Measurements from ENCODE around the gene FAM168B.

Gene FAM168B

GRCh38 chr2:131010566-131010965 is 82.7 kb downstream of the FAM168B start:
- H3K27me3 Mint-ChIP-seq: peaks cover 9% of the 10 kb centered on the region
- H3K27ac Mint-ChIP-seq (ENCODE audit: low read depth): peak overlapping the region; percentile 77
- H3K4me1 Mint-ChIP-seq: peaks cover 38% of the 10 kb centered on the region
- H3K9me3 Mint-ChIP-seq: no peaks in the 10 kb centered on the region
- DNase-seq (ENCODE audit: low spot score in 2 of 2) (no peak), ATAC-seq (replicated peaks; ENCODE audit: extremely low read depth, poor library complexity, severe bottlenecking) (peak; percentile 86)
- peaks cover 3% of the 10 kb centered on the region for H3K36me3 Mint-ChIP-seq (ENCODE audit: insufficient read depth)
- H3K4me3 Mint-ChIP-seq: peak overlapping the region; percentile 56

- ATAC-seq (replicated peaks; ENCODE audit: extremely low read depth, poor library complexity, severe bottlenecking): peak; percentile 40
- peaks cover 38% of the 10 kb centered on the region for H3K4me1 Mint-ChIP-seq
- H3K9me3 Mint-ChIP-seq: no peaks in the 10 kb centered on the region
- peaks cover 9% of the 10 kb centered on the region for H3K27me3 Mint-ChIP-seq
- H3K36me3 Mint-ChIP-seq (ENCODE audit: insufficient read depth): peaks cover 3% of the 10 kb centered on the region
- DNase-seq (ENCODE audit: low spot score in 2 of 2): no peak
- H3K27ac Mint-ChIP-seq (ENCODE audit: low read depth): peak overlapping the region; percentile 77
- peak overlapping the region; percentile 56 for H3K4me3 Mint-ChIP-seq
These were observed 83.4 kb downstream of the FAM168B start for GRCh38 chr2:131009713-131010475.

GRCh38 chr2:131008967-131009366 is 84.3 kb downstream of the FAM168B start:
- ATAC-seq (replicated peaks; ENCODE audit: extremely low read depth, poor library complexity, severe bottlenecking): no peak
- no peak for DNase-seq (ENCODE audit: low spot score in 2 of 2)
- peak overlapping the region; percentile 77 for H3K27ac Mint-ChIP-seq (ENCODE audit: low read depth)
- H3K9me3 Mint-ChIP-seq: no peaks in the 10 kb centered on the region
- H3K36me3 Mint-ChIP-seq (ENCODE audit: insufficient read depth): peaks cover 3% of the 10 kb centered on the region
- H3K27me3 Mint-ChIP-seq: peaks cover 9% of the 10 kb centered on the region
- peaks cover 35% of the 10 kb centered on the region for H3K4me1 Mint-ChIP-seq
- peak overlapping the region; percentile 56 for H3K4me3 Mint-ChIP-seq

- Mint-ChIP-seq H3K9me3 (no peaks in the 10 kb centered on the region), H3K27ac (ENCODE audit: low read depth) (no peak overlapping the region), H3K4me3 (no peak overlapping the region), H3K36me3 (ENCODE audit: insufficient read depth) (peaks cover 3% of the 10 kb centered on the region), H3K27me3 (peaks cover 10% of the 10 kb centered on the region), H3K4me1 (peaks cover 29% of the 10 kb centered on the region)
- DNase-seq (ENCODE audit: low spot score in 2 of 2) (no peak), ATAC-seq (replicated peaks; ENCODE audit: extremely low read depth, poor library complexity, severe bottlenecking) (no peak)
These were observed 86.7 kb downstream of the FAM168B start for GRCh38 chr2:131006561-131006960.

GRCh38 chr2:131005216-131005935 is 87.9 kb downstream of the FAM168B start:
- ATAC-seq (replicated peaks; ENCODE audit: extremely low read depth, poor library complexity, severe bottlenecking) (no peak), DNase-seq (ENCODE audit: low spot score in 2 of 2) (no peak)
- H3K27me3 Mint-ChIP-seq: peaks cover 18% of the 10 kb centered on the region
- H3K4me1 Mint-ChIP-seq: peaks cover 17% of the 10 kb centered on the region
- H3K4me3 Mint-ChIP-seq: no peak overlapping the region
- peaks cover 1% of the 10 kb centered on the region for H3K36me3 Mint-ChIP-seq (ENCODE audit: insufficient read depth)
- H3K27ac Mint-ChIP-seq (ENCODE audit: low read depth): no peak overlapping the region
- H3K9me3 Mint-ChIP-seq: no peaks in the 10 kb centered on the region

GRCh38 chr2:131004446-131005209 is 88.6 kb downstream of the FAM168B start:
- Mint-ChIP-seq H3K27ac (ENCODE audit: low read depth) (no peak overlapping the region), H3K36me3 (ENCODE audit: insufficient read depth) (peaks cover 1% of the 10 kb centered on the region), H3K9me3 (no peaks in the 10 kb centered on the region), H3K4me1 (peaks cover 10% of the 10 kb centered on the region), H3K4me3 (no peak overlapping the region), H3K27me3 (peaks cover 25% of the 10 kb centered on the region)
- ATAC-seq (replicated peaks; ENCODE audit: extremely low read depth, poor library complexity, severe bottlenecking) (no peak), DNase-seq (ENCODE audit: low spot score in 2 of 2) (no peak)

GRCh38 chr2:130998561-130998960 is 94.7 kb downstream of the FAM168B start:
- no peak overlapping the region for H3K4me3 Mint-ChIP-seq
- peaks cover 37% of the 10 kb centered on the region for H3K27me3 Mint-ChIP-seq
- no peaks in the 10 kb centered on the region for H3K9me3 Mint-ChIP-seq
- H3K27ac Mint-ChIP-seq (ENCODE audit: low read depth): no peak overlapping the region
- H3K4me1 Mint-ChIP-seq: no peaks in the 10 kb centered on the region
- ATAC-seq (replicated peaks; ENCODE audit: extremely low read depth, poor library complexity, severe bottlenecking): no peak
- no peaks in the 10 kb centered on the region for H3K36me3 Mint-ChIP-seq (ENCODE audit: insufficient read depth)
- DNase-seq (ENCODE audit: low spot score in 2 of 2): no peak
